ENCODE results near the gene SVOPL. TPM values are rescaled to one million over a fixed set of nuclear protein-coding genes. Genes with fewer than 3 reads are reported as not detected.
A peak's percentile ranks its signal among the peaks of the same experiment; 100 is the strongest.

SVOPL gene
- polyA plus RNA-seq, 3 donors, result not detected

DNA sequence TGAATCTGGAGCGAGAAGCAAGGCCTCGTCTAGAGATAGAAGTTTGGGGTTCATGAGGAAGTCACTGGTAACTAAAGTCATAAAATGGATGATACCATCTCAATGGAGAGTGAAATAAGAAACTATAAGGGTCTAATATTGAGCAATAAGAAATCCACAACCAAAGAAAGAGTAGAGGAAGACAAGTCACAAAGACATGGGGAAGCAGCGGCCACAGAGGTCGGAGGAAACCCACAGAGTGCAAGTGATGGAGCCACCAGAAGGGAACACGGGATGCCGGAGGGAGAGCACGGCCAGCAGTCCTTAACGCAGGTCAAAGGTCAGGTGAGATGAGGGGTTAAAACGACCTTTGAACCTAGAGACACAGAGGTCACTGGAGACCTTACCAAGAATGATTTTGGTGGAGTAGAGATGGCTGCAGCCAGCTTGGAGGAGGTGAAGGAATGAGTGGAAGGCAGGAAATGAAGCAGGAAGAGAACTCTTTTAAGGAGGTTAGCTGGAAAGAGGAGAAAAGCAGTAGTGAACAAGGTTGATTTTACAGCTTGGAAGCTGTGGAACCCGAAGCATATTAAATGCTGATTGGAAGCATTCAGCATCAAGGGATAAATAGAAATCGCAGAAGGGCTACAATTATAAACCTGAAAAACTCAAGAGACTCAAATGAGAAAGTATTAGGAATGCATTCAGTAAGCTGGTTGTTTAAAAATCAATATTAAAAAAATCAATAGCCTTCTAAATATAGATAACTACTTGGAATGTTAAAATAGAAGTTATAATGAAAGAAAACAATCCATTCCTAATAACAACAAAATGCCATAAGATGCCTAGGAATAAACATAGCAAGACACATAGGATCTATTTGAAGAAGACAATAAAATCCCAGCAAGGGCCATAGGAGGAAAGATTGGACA lies 93.7 kb downstream of the SVOPL start:
- WGBS (ENCODE audit: insufficient coverage), result 23% methylated on average over 10 of the region's 11 CpGs
- H4K20me1 ChIP-seq (ENCODE audit: insufficient read depth, low read length), result no peaks in the 10 kb centered on the region
- H3K4me3 ChIP-seq (replicated peaks in 1 of 3; ENCODE audit: low read depth in 2 of 3, low read length in 3 of 3), result no peak overlapping the region
- Mint-ChIP-seq H3K4me1 (peaks cover 16% of the 10 kb centered on the region), H3K4me3 (no peak overlapping the region), H3K36me3 (no peaks in the 10 kb centered on the region), H3K9me3 (peaks cover 2 to 15% (median 8%) of the 10 kb centered on the region in 7 donors), H3K27ac (no peak overlapping the region), H3K27me3 (ENCODE audit: low read depth in 3 of 3) (no peaks in the 10 kb centered on the region)
- no peaks in the 10 kb centered on the region for H3K79me2 ChIP-seq (ENCODE audit: insufficient read depth, low read length)
- TF ChIP-seq, protein P1, sequence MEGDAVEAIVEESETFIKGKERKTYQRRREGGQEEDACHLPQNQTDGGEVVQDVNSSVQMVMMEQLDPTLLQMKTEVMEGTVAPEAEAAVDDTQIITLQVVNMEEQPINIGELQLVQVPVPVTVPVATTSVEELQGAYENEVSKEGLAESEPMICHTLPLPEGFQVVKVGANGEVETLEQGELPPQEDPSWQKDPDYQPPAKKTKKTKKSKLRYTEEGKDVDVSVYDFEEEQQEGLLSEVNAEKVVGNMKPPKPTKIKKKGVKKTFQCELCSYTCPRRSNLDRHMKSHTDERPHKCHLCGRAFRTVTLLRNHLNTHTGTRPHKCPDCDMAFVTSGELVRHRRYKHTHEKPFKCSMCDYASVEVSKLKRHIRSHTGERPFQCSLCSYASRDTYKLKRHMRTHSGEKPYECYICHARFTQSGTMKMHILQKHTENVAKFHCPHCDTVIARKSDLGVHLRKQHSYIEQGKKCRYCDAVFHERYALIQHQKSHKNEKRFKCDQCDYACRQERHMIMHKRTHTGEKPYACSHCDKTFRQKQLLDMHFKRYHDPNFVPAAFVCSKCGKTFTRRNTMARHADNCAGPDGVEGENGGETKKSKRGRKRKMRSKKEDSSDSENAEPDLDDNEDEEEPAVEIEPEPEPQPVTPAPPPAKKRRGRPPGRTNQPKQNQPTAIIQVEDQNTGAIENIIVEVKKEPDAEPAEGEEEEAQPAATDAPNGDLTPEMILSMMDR (IDR thresholded peaks at IDR 0.05), result no peak
- intact Hi-C loops (cut with micrococcal nuclease), result no loop called here
- no peak overlapping the region for H3K4me2 ChIP-seq (replicated peaks; ENCODE audit: extremely low read depth, low read length, poor library complexity, severe bottlenecking)
- no peak overlapping the region for H3K9ac ChIP-seq (ENCODE audit: insufficient read depth, low read length, poor library complexity, severe bottlenecking)
- H3K4me1 ChIP-seq (ENCODE audit: control insufficient read depth in 1 of 2, insufficient read depth in 2 of 2, low read length in 2 of 2), result no peaks in the 10 kb centered on the region
- H3K27me3 ChIP-seq (ENCODE audit: control insufficient read depth in 2 of 2, insufficient read depth in 2 of 2, low read length in 2 of 2), result no peaks in the 10 kb centered on the region
- no peaks in the 10 kb centered on the region for H3K36me3 ChIP-seq (replicated peaks in 1 of 2; ENCODE audit: control insufficient read depth in 1 of 2, insufficient read depth in 2 of 2, low read length in 2 of 2)
- peak overlapping the region; percentile 41 for H2AFZ ChIP-seq (ENCODE audit: insufficient read depth, low read depth, low read length, poor library complexity, severe bottlenecking)
- DNase-seq, result no peak
- H3K9me3 ChIP-seq (replicated peaks in 1 of 2; ENCODE audit: control insufficient read depth in 1 of 2, insufficient read depth in 1 of 2, low read length in 2 of 2), result peaks cover 0 to 3% of the 10 kb centered on the region in 2 donors
- H3K27ac ChIP-seq (ENCODE audit: low read depth in 1 of 2, low read length in 2 of 2), result no peak overlapping the region

DNA sequence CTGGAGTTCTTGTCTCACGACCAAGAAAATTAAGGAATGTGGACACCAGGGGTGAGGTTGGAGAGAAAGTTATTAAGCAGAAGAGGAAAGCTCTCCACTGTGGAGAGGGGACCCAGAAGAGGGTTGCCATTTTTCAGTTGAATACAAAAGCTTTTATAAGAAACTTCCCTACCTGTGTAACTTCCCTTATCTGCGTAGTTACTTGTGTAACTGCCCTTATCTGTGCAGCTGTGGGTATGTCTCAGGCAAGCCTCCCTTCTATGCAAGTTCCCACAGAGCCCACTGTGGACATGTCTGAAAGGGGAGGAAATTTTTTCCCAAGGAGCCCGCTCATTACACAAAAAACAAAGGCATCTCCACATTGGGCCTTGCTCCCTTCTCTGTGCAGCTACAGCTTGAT lies 94.9 kb downstream of the SVOPL start:
- Mint-ChIP-seq H3K9me3 (peaks cover 2 to 14% (median 8%) of the 10 kb centered on the region in 7 donors), H3K27ac (no peak overlapping the region), H3K4me3 (no peak overlapping the region), H3K27me3 (ENCODE audit: low read depth in 3 of 3) (peaks cover 0 to 1% (median 0%) of the 10 kb centered on the region in 3 donors), H3K4me1 (peaks cover 16% of the 10 kb centered on the region), H3K36me3 (no peaks in the 10 kb centered on the region)
- no peaks in the 10 kb centered on the region for H3K36me3 ChIP-seq (replicated peaks in 1 of 2; ENCODE audit: control insufficient read depth in 1 of 2, insufficient read depth in 2 of 2, low read length in 2 of 2)
- no peak overlapping the region for H2AFZ ChIP-seq (ENCODE audit: insufficient read depth, low read depth, low read length, poor library complexity, severe bottlenecking)
- H3K4me3 ChIP-seq (replicated peaks in 1 of 3; ENCODE audit: low read depth in 2 of 3, low read length in 3 of 3), result no peak overlapping the region
- no peak overlapping the region for H3K27ac ChIP-seq (ENCODE audit: low read depth in 1 of 2, low read length in 2 of 2)
- no peak overlapping the region for H3K4me2 ChIP-seq (replicated peaks; ENCODE audit: extremely low read depth, low read length, poor library complexity, severe bottlenecking)
- peaks cover 0 to 3% of the 10 kb centered on the region in 2 donors for H3K9me3 ChIP-seq (replicated peaks in 1 of 2; ENCODE audit: control insufficient read depth in 1 of 2, insufficient read depth in 1 of 2, low read length in 2 of 2)
- no peaks in the 10 kb centered on the region for H4K20me1 ChIP-seq (ENCODE audit: insufficient read depth, low read length)
- H3K9ac ChIP-seq (ENCODE audit: insufficient read depth, low read length, poor library complexity, severe bottlenecking), result no peak overlapping the region
- DNase-seq, result no peak
- WGBS (ENCODE audit: insufficient coverage), result 100% methylated on average over 1 of the region's 3 CpGs
- H3K4me1 ChIP-seq (ENCODE audit: control insufficient read depth in 1 of 2, insufficient read depth in 2 of 2, low read length in 2 of 2), result no peaks in the 10 kb centered on the region
- H3K27me3 ChIP-seq (ENCODE audit: control insufficient read depth in 2 of 2, insufficient read depth in 2 of 2, low read length in 2 of 2), result no peaks in the 10 kb centered on the region
- intact Hi-C loops (cut with micrococcal nuclease), result no loop called here
- no peaks in the 10 kb centered on the region for H3K79me2 ChIP-seq (ENCODE audit: insufficient read depth, low read length)
- TF ChIP-seq, protein P1 (IDR thresholded peaks at IDR 0.05), result no peak

All from CD14-positive monocyte (primary cell).